Measurements from ENCODE around the gene CLCC1.
A peak's percentile ranks its signal among the peaks of the same experiment; 100 is the strongest.
"Not testable (repeated sequence)": the region's sequence is repeated elsewhere in the genome, so short reads cannot be mapped to it uniquely, and the experiment has no call there.

Gene CLCC1, protein sequence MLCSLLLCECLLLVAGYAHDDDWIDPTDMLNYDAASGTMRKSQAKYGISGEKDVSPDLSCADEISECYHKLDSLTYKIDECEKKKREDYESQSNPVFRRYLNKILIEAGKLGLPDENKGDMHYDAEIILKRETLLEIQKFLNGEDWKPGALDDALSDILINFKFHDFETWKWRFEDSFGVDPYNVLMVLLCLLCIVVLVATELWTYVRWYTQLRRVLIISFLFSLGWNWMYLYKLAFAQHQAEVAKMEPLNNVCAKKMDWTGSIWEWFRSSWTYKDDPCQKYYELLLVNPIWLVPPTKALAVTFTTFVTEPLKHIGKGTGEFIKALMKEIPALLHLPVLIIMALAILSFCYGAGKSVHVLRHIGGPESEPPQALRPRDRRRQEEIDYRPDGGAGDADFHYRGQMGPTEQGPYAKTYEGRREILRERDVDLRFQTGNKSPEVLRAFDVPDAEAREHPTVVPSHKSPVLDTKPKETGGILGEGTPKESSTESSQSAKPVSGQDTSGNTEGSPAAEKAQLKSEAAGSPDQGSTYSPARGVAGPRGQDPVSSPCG

DNA sequence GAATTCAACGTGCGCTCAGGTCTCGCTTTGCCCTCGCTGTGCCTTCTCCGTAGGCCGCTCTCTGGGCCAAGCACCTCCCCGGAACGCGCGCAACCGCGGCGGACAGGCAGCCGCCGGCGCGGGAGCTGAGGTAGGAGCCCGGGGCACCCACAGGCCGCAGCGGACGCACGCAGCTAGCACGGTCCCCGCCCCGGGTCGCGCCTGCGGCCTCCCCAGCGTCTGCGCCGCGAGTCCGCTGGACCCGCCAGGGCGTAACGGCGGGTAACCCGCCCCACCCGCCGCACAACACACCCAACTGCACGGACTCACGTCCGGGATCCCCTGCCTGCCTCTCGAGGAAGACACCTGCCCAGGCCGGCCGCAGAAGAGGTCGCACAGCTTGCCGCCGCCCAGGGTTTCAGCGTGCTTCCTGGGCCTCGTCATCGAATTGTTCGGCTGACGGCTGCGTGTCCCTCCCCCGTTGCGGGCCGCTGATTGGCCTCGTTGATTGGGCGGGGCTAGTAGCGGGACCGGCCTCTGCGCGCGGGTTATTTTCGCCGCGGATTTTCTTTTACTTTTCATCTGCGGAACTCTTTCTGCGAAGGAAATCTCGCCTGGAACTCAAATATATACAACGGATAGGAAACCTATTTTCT lies at the start of gene CLCC1:
Gene CLCC1, minus strand, starts transcription at position 433 of the 635 bp plus-strand sequence. CDS start 13,047 bp downstream, outside the sequence.
- peak; percentile 88 for DNase-seq

DNA sequence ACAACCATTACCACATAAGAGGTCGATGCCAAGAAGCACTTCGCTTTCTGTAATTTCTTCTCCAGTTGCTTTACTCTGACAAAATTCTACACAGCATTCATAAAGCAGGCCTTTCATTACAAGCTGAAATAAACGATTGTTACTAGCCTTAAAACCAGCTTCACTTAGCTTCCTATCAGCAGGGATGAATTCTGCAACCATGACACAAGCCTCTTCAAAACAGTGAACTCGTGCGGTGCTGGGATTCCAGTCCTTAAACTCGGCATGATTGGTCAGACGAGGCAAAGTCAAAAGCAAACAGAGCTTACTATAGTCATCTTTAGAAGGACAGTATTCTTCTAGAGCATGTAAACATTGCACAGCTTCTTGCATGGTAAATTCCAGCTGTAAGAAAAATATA lies 48.1 kb upstream of the CLCC1 start:
- peak; percentile 30 for DNase-seq

DNA sequence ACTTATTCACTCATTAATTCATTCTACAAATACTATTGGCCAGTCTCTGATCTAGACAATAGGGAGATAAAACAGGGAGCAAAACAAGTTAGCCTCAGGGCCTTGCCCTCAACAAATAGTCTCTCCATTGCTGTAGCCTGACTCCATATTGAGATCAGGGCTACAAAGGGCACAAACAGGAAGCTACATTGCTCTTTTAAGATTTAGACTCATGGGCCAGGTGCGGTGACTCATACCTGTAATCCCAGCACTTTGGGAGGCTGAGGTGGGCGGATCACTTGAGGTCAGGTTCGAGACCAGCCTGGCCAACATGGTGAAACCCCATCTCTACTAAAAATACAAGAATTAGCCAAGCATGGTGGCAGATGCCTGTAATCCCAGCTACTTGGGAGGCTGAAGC lies 33.3 kb upstream of the CLCC1 start:
- not testable (repeated sequence) for DNase-seq

DNA sequence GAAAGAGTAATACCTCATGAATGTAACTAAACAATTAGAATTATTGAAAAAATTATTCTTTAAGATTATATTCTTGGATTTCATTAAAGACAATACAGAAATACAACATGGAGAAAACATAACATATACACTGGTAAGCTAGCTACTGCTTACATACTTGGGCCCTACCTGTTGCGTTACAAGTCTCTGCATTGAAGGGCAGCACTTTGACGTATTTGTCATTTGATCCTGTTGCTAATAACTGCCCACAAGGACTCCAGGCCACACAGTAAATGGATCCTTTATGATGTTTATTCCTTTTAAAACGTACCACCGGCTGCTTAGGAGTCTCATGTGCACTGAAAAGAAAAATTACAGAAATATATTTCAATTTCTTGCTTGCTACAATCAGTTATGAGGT lies 19.8 kb upstream of the CLCC1 start:
- DNase-seq: no peak

DNA sequence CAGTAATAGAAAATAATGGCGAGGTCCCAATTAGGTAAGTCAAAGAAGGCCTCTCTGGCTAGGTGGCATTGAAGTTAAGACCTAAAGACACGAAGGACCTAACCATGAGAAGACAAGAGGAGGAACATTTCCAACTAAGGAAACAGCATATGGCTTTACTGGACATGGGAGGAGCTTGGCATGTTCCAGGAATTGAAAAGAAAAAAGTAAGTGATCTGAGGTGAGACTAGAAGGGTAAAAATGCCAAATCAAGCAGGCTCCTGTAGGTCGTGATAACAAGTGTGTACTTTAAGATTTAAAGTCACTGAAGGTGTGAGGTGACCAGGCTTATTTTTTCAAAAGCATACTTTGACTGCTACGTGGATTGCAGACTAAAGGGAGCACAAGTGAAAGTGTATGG lies 13.4 kb upstream of the CLCC1 start:
- no peak for DNase-seq

DNA sequence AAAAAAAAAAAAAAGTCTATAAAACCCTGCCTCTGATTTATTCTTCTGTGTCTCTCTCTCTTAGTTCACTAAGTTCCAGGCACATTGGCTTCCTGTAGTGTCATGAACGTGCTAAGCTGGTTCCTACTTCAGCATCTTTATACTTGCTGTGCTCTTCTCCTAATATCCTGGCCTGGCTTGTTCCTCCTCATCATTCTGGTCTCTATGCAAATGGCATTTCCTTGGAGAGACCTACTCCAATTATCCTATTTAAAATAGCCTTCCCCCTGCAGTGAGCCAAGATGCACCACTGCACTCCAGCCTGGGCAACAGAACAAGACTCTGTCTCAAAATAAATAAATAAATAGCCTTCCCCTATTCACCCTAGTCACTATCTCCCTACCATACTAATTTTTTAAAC lies 9.7 kb upstream of the CLCC1 start:
- DNase-seq: peak; percentile 23

DNA sequence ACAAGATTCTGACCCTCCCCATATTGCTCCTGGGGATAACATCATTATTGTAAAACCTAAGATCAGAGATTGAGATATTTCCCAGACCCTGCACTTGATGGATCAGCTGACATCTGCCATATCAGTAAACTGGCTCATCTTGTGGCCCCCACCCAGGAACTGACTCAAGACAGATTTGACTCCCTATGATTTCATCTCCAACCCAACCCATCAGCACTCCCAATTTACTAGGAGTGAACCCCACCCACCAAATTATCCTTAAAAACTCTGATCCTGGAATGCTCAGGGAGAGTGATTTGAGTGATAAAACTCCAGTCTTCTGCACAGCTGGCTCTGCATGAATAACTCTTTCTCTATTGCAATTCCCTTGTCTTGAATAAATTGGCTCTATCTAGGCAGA lies 6.1 kb upstream of the CLCC1 start:
- no peak for DNase-seq

DNA sequence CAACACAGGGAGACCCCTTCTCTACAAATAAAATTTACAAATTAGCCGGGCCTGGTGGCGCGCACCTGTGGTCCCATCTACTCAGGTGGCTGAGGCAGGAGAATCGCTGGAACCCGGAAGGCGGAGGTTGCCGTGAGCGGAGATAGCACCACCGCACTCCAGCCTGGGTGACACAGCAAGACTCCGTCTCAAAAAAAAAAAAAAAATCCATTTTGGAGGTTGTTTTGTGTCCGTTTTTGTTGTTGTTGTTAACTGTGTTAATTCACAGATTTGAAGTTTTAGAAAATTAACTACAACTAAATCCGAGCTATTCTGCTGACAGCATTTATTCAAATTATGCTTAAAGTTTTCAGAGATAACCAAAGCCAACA lies 618 bp downstream of the CLCC1 start:
- DNase-seq: no peak

DNA sequence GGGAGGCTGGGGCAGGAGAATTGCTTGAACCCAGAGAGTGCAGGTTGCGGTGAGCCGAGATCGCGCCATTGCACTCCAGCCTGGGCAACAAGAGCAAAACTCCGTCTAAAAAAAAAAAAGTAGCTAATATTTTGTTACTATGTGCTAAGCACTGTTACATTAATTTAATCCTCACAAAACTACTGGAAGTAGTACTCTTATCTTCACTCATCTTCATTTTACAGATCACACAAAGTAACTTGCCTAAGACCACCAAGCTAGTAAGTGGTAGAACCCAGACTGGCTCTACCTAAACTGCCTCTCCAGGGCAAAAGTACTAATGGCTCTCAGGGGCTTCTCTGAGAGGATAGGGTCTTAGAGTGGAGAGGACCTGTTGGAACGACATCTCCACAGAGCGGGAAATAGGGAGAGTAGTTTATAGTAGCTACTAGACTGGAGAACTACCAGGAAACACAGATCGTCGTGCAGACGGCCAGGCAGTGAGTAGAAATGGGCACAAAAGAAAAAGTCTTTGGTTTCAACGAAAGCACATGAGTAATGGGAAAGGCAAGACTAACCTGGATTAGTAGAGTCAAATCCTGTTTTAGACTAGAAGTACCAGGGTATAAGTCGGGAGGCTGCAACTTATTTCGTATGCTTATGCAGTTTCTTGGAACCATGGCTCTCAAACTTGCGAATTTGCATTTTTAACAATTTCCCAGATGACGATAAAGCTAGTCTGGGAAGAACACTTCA lies 1.4 kb downstream of the CLCC1 start:
- DNase-seq: no peak

DNA sequence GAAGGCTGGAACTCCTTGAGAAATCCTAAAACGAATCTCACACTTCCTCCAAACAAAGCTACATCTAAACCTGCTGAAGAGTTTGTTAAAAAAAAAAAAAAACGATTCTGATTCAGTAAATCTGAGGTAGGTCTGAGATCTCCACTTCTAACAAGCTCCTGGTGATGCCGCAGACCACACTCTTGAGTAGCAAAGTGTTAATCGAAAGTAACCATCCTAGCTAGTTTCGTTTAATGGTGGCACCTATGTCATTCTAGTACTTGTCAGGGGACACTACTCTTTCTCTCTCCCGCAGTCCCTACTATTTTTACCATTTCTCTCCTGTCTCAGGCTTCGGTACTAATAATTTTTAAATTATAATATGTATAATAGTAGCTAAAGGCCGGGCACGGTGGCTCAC lies 2.1 kb downstream of the CLCC1 start:
- DNase-seq: no peak

DNA sequence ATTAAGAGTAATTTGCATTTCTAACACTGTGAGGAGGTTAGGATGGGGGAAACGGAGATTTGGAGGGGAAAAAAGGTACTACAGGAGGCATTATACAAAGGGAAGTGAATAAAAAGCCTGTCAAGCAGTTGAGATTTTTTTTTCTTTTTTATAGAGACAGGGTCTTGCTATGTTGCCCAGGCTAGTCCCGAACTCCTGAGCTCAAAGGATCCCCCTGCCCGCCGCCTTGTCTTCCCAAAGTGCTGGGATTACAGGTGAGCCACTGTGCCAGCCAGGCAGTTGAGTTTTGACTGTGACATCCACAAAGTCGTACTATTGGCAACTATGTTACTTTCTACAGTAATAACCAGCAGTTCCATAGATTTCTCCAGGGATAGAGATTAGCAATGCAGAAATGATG lies 2.6 kb downstream of the CLCC1 start:
- DNase-seq: no peak

DNA sequence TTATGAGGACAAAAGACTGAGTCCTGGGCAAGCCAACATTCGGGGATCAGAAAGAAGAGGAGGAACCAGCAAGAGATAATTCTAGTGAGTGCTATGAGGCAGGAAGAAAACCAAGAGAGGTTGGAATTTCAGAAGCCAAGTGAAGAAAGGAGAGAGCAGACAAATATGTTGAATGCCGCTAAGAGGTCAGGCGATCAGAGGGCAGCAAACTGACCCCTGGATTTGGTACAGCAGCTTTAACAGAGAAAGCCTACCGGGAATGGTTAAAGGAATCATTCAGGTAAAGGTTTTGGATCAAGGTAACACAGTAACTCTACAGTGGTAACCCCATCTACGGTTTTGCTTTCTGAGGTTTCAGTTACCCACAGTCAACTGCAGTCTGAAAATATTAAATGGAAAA lies 5.4 kb downstream of the CLCC1 start:
- DNase-seq: no peak

DNA sequence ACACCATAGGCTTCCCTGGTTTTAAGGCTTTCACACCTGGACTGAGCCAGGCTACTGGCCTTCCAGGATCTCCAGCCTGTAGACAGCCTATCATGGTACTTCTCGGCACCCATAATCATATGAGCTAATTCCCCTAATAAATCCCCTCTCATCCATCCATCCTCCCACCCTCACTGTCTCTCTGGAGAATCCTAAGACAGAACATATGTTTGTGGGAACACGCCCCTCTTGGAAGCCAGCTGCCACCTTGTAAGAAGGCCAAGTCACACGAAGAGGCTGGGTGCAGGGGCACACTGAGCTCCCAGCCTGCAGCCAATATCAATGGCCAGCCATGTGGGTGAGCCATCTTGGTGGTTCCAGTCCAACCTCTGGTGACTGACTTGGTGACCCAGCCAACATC lies 7.4 kb downstream of the CLCC1 start:
- DNase-seq: no peak

DNA sequence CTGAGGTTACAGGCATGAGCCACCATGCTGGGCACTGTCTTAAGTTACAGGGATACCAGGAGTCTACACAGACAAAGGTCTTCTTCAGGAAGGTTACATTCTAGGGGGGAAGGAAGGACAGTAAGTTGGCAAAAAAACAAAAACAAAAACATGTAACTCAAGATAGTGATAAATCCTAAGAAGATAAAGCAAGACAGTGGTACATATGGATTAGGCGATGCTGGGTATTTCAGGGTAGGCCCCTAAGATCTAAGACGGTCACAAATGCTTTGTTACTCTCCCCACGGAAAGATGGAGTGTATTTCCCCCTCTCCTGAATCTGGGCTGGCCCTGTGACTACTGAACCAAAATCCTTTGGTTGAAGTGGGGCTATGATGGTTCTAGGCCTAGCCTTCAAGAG lies 8.2 kb downstream of the CLCC1 start:
- DNase-seq: no peak

DNA sequence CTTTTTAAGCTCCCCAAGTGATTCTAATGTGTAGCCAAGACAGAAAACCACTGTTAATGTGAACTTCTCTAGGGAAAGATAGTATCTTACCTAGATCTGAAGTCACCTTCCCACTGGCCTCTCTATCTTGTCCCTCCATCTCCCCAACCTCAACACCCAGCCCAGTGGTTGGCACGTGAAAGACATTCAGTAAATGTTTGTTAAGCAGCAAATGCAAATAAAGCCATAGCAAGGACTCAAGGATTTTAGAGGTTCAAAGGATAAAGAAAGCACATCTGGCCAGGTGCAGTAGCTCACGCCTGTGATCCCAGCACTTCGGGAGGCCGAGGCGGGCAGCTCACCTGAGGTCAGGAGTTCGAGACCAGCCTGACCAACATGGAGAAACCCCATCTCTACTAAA lies 9.8 kb downstream of the CLCC1 start:
- DNase-seq: no peak

DNA sequence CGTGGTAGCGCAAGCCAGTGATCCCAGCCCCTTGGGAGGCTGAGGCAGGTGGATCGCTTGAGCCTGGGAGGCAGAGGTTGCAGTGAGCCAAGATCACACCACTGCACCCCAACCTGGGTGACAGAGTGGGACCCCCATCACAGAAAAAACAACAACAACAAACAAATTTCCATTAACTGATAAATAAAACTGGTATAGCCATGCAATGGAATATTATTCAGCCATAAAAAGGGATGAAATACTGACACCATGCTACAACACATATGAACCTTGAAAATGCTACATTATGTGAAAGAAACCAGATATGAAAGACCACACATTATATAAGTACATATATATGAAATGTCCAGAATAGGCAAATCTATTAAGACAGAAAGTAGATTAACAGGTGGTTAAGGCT lies 12.0 kb downstream of the CLCC1 start:
- no peak for DNase-seq

DNA sequence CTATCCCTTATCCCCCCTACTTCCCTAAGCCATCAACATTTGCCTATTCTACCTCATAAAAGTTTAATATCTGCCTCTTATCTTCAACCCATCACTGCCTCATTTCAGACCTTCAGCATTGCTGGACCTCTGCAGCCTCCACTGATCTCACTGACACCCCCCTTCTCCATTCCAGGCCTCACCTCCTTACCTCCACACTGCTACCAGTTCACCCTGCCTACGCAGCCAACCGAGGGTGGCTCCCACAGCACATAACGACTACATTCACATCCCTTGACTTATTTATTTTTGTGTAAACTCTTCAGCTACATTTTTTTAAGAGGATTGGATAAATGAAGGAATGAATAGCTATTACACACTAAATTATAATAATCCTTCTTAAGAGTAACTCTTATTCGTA lies 14.2 kb downstream of the CLCC1 start:
- DNase-seq: no peak

DNA sequence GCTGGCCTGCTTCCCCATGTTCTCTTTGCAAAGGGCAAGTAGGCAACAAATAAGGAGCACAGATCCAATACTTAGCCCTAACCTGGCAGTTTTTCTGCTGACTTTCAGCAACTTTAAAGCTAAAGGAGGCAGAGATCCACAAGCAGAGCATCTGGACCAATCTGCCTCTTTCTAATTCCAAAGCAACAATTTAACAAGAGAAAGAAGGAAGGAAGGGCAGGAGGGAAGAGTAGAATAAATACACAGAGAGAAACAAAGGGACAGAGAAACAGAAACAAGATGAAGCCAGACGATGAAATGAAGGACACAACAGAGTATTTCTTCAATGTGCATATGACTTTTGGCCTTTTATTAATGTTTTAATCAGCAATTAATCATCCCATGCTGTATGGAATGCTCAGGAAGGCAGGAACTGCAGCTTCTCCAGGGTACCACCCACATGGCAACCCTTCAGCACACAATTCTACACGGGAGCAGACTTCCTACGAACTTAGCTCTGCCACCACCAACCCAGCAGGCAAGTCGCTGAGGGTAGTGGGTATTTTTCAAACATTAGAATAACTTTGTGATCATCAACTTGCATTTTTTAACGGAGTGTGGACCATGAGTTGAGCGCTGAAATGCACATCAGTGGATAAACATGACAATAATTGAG lies 15.3 kb downstream of the CLCC1 start:
- DNase-seq: peak; percentile 30

DNA sequence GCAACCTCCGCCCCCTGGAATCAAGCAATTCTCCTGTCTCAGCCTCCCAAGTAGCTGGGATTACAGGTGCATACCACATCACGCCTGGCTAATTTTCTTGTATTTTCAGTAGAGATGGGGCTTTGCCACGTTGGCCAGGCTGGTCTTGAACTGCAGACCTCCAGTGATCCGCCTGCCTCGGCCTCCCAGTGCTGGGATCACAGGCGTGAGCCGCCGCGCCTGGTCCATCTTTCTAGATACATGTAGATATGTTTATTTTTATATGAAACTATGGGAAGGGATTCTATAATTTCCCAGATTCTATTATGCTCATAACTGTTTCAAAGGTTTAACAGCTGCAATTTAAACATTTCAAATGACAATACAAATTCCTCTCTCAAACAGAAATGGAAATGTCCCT lies 27.1 kb downstream of the CLCC1 start:
- DNase-seq: no peak

DNA sequence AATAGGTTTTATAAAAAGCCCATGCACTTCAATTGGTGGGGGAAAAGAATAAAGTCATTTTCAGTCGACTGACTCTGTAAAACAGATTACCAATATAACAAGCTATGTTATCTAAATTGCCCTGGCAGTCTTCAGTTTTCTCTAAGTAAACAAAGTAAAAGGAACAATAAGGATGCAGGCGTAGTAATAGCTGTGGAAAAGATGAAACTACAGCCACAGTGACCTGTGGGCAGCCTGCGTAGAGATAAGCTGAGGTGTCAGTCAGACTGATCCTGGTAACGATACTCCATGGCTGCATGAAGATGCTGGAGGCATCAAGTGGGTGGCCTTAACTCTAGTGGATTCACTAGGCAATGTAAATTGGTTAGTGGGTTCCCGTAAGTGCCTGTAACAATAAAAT lies 29.3 kb downstream of the CLCC1 start:
- no peak for DNase-seq

DNA sequence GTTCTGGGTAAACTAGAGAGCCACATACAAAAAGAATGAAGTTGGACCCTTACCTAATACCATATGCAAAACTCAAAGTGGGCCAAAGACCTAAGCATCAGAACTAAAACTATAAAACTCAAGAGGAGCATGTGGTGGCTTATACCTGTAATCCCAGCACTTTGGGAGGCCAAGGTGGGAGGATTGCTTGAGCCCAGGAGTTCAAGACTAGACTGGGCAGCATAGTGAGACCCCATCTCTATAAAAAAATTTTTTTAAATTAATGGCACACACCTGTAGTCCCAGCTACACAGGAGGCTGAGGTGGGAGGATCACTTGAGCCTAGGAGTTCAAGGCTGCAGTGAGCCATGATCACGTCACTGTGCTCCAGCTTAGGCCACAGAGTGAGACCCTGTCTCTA lies 35.7 kb downstream of the CLCC1 start:
- DNase-seq: not testable (repeated sequence)

DNA sequence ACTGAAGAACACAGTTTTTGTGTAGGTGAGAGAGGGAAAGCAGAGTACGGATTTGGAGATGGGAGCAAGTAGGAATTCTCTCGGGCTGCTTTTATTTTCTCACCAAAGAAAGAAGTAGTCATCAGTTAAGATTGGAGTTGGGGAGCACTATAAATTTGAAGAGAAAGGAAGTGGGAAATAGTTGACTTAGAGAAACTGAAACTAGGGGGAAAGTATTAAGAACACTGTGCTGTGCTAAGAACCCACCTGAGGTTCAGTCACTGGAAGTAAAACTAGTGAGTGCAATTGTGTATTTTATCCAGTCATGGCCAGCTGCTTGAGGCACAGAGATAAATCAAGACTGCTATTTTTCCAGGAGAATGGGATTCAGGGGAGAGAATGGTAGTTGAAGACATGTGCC lies 37.4 kb downstream of the CLCC1 start:
- no peak for DNase-seq

DNA sequence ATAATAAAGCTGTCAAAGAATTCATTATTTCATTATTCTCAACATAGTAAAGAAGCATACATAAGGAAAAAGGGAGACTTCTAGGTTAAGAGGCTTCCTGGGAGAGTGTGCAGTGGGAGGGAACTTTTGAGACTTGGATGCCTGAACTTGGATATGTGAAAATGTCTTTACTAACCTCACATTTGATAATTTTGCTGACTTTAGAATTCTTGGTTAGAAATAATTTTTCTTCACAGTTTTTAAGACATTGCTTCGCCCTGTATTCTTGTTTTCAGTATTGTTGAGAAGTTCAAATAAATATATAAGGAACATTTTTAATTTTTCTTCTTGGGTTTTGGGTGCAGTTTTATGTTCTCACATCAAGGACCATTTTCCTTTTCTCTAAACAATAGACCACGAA lies 46.5 kb downstream of the CLCC1 start:
- no peak for DNase-seq

All from midbrain (tissue), 1 donor.